Activated naive CD4-positive, alpha-beta T cell (primary cell): ENCODE measurements around the gene IQCF2.
"Not testable (repeated sequence)": the region's sequence is repeated elsewhere in the genome, so short reads cannot be mapped to it uniquely, and the experiment has no call there.

Source experiments
- DNase-seq, 4 experiments: peaks; one replicate each; lab custom pipeline; 2025; lab: John Stamatoyannopoulos, UW

The IQCF2 gene

DNA sequence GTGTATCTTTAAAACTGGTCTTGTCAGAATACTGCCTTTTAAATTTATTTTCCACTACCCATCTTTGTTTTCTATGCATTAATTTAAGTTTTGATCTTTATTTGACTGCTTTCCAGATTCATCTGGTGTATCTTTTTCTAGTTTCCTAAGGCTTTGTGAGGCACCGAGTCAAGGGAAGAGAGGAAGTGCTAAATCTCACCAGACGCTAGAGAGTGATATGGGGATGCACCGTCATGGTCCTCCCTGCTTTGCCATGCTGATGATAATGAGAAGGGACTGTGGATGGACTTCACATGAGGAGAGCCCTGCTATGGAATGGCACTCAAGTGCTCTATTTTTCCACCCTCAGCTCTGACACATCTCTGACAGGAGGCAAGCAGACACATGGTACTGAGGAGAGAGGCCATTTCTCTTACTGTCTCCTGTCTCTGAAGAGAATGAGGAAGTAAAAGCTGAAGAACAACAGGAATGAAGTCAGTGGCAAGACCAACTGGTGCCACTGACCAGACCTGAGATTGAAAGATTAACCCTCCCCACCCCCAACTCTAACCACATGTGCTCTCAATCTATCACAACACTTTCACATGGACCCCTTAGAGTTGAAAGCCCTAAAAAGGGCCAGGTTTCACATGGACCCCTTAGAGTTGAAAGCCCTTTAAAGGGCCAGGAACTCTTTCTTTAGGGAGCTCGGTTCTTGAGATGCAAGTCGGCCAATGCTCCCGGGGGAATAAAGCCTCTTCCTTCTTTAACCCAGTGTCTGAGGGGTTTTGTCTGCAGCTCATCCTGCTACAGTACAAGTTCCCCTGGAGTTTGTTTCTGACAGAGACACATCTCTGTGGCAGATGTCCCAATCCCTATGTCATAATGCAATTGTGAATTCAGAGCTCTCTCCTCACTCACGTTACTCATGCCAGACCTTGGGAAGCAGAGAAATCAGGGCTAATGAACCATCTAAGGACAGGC, at the start of gene IQCF2:
Gene IQCF2, plus strand, starts transcription at position 913 of the 963 bp plus-strand sequence. CDS start 52 bp downstream, outside the sequence.
- DNase-seq = no peak

DNA sequence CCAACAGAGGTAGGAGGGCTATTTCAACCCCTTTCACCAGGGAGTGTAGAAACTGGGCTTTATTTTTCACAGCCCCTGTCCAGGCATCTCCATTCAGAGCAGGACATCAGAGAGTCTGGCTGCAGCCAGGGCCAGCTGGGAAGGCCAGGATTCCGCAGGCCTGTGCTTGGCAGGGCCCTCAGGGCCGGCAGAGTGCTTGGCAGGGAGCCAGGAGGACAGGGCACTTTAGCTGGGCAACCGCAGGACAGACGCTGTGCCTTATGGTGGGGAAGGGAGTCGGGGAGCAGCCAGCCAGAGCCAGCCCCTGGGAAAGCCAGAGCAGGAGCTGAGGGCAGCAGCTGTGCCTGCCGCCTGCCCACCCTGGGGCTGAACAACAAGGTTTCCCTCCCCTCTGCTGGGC, 47.9 kb upstream of the IQCF2 start:
- no peak for DNase-seq

DNA sequence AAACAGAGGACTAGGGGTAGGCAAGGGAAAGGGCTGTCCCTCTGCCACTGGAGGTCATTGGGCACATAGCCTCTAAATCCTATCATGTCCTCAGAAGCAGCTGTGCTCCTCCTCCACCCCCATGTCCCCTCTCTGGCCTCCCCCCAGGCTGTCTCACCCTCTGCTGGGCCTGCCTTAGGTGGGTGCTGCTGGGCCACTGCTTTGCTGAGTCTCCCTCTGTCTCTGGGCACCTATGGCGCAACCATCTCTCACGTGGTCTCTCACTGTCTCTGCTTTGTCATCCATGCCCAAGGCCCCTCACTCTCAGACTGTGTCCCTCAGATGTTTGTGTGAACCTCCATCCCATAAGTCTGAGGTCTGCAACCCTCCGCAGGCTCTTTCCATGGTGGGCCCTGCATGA, 47.4 kb upstream of the IQCF2 start:
- DNase-seq = no peak

DNA sequence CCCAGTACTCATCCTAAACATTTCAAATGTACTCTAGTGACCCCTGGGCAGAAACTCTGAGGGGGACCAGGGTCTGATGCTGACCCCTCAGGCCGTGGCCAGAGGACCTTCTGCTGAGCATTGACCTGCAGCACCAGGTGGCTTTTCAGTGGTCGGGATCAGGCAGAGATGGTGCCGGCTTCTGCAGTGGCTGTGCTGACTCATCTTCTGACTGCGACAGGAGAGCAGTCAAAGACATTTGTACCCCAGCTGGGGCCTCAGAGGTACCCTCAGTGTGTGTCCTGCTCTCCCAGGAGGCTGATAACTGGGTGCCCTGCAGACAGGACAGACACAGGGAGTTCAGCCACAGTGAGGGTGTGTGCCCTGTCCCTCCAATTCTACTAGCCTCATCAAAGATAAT, 45.8 kb upstream of the IQCF2 start:
- DNase-seq = no peak

DNA sequence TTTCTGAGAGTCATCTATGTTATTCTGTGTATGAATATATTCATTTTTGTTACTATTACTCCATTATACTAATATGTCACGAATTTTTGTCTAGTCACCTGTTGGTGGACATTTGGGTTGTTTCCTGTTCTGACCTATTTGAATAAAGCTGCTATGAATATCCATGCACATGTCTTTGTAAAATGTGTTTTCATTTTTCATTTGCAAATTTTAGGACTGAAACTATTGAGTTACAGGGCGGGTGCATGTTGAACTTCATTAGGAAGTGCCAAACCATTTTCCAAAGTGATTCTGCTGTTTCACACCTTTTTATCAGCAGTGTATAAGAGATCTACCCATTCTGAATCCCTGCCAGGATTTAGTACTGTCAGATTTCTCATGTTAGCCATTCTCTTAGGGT, 44.7 kb upstream of the IQCF2 start:
- no peak for DNase-seq

DNA sequence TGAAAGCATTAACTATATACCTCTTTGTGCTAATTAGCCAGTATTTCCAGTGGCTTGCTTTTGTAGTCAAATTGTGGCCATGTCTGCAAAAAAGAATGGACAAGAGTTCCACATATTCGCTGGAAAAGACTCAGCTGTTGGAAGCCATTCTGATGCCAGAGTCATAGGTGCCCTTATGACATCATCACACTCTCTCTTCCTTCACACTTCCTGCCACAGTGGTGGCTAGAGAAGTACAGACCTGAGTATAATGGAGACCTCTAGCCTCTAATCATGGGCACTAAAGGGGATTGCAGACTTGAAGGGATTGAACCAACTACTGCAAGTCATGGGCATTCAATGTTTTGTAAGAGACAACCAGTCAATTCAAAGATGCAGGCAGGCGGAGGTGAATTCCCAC, 44.0 kb upstream of the IQCF2 start:
- no peak for DNase-seq

DNA sequence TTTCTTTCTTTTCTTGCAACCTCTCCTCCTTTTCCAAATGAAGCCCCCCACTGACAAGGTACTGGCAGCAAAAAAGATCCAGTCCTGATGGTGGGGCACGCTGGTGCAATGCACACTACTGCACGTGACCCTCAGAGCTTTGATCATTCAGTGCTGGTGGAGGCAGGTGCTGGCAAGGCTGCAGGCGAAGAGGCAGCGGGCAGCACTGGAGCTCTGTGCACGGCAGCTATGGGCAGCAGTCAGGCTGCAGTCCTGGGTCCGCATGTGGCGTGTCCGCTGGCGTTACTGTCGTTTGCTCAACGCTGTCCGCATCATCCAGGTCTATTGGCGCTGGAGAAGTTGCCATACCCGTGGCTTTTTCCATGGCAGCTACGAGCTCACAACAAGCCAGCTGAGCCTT, 42.3 kb upstream of the IQCF2 start:
- no peak for DNase-seq

DNA sequence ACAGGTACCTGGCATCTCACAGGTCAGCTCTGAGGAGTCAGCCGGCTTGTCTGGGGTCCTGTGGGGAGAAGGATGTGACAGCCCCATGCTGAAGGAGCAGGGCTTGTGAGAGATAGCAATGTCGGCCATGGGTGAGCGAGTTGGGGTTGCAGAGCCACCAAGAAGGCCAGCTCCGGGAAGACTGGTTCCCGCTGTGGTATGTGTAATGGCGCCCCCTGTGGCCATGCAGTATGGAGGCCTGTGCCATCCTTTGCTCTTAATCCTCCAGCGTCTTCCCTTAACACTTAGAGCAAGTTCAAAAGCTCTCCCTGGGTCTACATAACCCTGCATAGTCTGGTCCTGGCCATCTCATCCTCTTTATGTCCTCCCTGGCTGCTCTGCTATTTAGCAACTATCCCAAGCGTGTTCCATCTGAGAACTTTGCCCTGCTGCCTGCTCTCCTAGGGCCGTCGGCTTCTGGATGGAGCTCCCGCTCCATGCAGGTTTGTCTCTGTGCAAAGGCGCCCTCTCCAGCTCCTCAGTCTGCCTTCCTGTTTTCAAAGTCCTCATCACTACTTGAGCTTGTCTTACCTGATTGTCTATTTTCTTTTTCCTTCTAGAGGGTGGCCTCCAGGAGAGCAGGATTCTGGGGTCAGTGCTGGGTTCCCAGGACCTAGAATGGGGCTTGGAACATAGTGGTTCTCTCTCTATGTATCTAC, 41.6 kb upstream of the IQCF2 start:
- DNase-seq = no peak

DNA sequence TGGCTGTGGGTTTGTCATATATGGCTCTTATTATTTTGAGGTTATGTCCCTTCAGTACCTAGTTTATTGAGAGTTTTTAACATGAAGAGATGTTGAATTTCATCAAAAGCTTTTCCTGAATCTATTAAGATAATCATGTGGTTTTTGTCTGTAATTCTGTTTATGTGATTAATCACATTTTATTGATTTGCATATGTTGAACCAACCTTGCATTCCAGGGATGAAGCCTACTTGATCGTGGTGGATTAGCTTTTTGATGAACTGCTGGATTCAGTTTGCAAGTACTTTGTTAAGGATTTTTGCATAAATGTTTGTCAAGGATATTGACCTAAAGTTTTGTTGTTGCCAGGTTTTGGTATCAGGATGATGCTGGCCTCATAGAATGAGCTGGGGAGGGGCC, 33.1 kb upstream of the IQCF2 start:
- DNase-seq = no peak

DNA sequence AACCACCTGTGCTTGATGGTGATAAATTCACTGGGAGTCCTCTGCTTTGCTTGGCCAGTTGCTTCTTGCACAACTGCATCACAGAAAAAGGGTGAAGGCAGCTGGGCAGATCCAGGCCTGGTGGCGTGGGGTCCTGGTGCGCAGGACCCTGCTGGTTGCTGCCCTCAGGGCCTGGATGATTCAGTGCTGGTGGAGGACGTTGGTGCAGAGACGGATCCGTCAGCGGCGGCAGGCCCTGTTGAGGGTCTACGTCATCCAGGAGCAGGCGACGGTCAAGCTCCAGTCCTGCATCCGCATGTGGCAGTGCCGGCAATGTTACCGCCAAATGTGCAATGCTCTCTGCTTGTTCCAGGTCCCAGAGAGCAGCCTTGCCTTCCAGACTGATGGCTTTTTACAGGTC, 31.1 kb upstream of the IQCF2 start:
- no peak for DNase-seq

DNA sequence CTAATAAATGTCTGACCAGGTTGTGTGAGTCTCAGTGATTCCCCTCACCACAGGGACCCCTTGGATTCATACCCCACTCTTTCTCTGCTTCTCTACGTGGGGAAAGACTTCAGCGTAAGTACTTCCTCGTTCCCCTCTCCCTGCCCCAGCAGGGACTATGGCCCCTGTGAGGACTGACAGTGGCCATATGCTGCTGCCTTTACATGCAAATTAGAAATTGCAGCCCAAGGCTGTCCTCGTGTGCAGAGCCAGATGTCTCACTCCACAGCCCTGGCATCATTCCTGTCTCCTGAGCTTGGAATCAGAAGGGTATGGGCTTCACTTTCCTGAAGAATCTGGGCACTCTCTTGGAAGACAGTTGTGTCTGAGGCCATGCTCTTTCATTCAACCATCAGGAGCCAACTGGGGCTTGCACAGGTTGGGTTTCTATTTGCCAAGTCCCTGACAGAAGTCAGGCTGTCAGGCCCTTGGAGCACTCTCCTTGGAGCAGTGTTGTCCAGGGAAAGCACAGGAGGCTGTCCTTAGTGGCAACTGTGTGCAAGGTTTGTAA, 30.5 kb upstream of the IQCF2 start:
- DNase-seq = no peak

DNA sequence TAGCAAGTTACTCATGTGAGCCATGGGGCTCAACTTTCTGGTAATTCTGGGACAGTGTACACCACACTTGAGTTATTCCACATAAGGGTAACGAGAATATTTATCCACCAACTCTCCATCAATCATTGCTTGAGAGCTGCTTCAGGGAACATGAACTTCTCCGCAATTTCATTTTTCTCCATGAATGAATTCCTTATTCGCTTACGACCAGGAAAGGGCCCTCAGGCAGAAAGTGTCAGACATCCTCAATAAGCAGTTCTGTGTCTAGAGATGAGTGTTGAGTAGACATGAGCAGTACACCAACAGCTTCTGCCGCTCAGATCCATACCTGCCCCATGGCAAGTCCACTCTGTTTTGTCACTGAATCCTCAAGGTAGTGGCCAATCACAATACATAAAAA, 24.8 kb upstream of the IQCF2 start:
- DNase-seq = no peak

DNA sequence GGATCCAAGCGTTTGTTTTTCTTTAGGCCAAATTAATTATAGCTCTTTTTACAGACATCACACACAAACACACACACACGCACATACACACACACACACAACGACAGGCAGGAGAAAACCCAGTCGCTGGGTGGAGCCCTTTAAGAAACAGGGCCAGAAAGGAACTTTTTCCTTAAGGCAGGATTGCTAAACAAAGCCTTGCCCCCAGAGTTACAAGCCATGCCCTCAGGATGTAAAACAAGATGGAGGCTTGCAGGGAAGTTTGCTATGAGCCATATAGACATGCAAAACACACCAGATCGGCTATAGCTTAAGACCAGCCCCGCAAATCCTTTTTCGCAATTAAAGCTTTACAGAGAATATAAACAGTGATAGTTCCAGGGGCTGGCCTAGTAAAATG, 16.3 kb upstream of the IQCF2 start:
- no peak for DNase-seq

DNA sequence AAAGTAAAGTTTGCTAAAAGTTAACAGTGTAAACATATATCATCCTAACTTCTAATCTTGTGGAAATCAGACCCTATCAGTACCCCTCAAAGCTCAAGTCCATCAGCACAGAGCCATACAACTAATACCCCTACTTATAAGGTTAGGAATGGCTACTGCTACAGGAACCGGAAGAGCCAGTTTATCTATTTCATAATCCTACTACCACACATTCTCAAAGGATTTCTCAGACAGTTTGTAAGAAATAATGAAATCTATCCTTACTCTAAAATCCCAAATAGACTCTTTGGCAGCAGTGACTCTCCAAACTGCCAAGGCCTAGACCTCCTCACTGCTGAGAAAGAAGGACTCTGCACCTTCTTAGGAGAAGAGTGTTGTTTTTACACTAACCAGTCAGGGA, 6.0 kb upstream of the IQCF2 start:
- DNase-seq = not testable (repeated sequence)

DNA sequence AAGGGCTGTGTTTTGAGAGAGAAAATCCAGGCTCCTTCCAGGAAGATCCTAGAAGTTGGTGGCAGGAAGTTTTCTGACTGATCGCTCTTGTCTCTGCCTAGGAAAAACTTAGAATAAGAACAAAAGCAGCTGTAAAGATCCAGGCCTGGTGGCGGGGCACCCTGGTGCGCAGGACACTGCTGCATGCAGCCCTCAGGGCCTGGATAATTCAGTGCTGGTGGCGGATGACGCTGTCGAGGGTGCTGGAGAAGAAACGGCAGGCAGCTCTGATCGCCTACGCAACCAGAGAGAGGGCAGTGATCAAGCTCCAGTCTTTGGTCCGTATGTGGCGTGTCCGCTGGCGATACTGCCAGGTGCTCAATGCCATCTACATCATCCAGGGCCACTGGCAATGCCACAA, 1.5 kb downstream of the IQCF2 start:
- no peak for DNase-seq

DNA sequence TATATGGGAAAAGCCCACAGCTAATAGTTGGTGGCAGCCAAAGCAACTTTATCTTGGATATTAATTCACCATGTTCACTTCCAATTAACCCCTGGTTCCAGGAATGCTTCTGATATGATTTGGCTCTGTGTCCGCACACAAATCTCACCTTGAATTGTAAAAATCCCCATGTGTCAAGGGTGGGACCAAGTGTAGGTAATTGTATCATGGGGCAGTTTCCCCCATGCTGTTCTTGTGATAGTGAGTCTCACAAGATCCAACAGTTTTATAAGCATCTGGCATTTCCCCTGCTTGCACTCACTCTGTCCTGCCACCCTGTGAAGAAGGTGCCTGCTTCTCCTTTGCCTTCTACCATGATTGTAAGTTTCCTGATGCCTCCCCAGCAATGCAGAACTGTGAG, 7.5 kb downstream of the IQCF2 start:
- DNase-seq = not testable (repeated sequence)

DNA sequence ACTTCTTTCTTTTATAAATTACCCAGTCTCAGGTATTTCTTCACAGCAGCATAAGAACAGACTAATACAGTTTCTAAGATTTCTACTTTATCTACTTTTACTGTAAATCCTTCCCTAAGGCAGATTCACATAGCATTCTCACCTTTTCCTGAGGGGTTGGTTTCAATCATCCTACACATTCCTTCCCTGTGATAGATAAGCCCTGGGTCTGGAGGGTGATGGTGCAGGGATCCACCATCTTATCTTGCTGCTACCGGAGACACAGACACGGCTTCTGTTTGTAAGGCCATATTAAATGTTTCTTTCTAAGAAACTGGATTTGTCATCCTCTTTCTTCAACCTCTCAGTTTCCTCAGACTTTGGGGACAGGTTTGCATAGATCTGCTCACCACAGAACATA, 7.9 kb downstream of the IQCF2 start:
- no peak for DNase-seq

DNA sequence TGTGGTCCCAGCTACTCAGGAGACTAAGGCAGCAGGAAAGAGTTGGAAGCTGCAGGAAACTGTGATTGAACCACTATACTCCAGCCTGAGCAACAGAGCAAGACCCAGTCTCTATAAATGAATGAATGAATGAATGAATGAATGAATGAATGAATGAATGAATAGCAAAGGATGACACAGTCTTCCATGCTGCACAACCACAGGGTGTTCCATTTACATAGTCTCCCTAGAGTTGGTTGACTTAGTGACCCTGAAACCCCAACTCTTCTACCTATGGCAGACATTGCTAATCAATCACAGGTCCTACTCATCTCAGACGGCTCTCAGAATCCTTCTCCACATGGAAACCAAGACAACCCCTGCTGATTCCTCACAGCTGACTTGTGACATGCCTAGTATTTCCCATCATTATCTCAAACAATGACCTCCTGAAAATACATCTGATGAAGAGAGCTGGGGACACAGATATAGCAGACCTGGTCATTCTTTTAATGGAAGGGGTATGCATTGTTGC, 11.9 kb downstream of the IQCF2 start:
- DNase-seq = no peak

DNA sequence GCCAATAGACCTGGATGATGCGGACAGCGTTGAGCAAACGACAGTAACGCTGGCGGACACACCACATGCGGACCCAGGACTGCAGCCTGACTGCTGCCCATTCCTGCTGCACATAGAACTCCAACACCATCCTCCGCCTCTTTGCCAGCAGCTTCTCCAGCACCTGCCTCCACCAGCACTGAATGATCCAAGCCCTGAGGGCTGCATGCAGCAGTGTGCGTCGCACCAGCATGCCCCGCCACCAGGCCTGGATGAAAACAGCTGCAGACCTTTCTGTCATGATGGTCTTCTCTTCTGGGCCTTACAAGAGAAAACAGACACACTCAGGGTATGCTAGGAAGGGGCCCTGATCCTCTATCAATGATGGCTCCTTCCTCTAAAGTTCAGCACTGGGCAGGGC, 12.5 kb downstream of the IQCF2 start:
- no peak for DNase-seq

DNA sequence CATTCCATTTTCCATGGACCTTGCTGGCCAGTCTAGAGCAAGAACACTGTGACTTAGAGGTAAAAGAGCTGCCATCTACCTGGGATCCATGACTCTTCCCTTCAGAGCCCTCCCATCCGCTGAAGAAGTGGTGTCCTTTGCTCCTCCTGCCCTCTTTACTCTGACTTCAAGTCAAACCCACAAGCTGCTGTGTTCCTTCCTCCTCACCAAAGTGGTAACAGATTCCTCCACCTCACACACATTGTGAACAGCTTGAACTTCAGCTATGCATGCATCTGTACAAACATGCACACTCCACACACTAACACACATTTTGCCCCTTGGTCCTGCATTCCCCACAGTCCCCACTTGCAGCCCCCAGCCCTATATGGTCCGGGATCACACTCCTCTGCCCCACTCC, 13.0 kb downstream of the IQCF2 start:
- no peak for DNase-seq

DNA sequence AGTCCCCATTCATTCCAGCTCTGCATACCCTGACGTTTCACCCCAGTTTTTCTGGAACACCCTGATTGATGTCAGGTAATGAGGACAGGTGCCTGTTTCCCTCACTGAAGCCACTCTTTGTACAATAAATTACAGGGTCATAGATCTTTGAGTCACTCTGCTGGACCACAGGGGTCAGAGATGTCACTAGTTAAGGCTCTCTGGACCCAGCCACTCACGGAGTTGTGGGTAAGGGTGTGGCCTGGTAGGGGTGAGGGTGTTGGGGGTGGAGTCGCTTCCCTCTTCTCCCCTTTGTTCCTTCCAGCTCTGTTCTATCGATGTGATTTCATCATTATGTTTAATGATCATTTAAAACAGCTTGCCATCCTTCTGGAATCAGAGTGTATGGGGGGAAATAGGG, 13.5 kb downstream of the IQCF2 start:
- DNase-seq = no peak

DNA sequence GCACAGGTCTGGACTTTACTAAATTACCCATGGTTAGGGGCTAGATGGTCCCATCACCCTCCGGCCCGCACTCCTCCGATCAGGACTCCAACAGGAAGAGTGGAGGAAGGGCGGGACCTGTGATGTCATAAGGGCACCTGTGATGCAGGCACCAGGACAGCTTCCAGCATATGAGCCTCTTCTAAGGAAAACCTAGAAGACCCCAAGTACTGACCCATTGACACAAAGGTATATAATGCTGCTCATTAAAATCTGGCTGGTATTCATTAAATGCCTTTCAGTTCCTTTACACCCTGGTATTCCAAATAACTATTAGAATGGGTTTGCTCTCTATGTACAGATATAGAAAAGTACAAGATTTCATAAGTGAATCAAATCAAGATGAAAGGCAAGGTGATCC, 14.1 kb downstream of the IQCF2 start, which contains the start of gene IQCF5:
Gene IQCF5, minus strand, starts transcription at position 101 of the 400 bp plus-strand sequence. Its CDS starts 70 bp downstream, at position 31.
- no peak for DNase-seq

DNA sequence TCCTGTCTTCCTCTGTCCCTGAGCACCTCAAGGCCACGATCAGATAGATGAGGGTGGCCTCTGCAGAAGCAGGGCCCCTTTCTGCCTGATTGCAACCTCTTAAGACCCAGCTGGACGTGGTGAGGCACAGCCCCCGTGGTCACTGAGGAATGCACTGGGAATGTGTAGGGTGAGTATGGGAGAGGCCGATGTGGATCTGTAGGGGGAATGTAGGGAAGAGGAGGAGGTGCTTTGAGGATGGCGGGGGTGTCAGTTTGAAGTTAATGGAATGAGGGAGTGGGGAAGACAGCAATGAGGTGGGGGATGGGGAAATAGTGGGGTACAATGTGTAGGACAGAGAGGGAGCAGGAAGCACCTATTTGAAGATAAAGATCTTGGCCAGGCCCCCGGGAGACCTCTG, 14.8 kb downstream of the IQCF2 start:
- no peak for DNase-seq
